Nephron (organoid): ENCODE results near the gene SHCBP1L.

Experiments
- H3K27ac Mint-ChIP-seq, 3 experiments: 2 replicates each; pipeline ENCODE4 v1.8.0; 2020; ENCODE audit warnings: mixed read lengths in 3 of 3, mild to moderate bottlenecking in 2 of 3, moderate library complexity in 1 of 3
- H3K27me3 Mint-ChIP-seq: 2 replicates; pipeline ENCODE4 v1.8.0; 2021; ENCODE audit warnings: low read depth, mild to moderate bottlenecking, moderate library complexity, mixed read lengths
- H3K36me3 Mint-ChIP-seq: 2 replicates; pipeline ENCODE4 v1.8.0; 2020; ENCODE audit warnings: low read depth, mixed read lengths
- H3K4me1 Mint-ChIP-seq: 2 replicates; pipeline ENCODE4 v1.8.0; 2020; ENCODE audit warnings: mixed read lengths
- H3K4me3 Mint-ChIP-seq, 3 experiments: 2 replicates each; pipeline ENCODE4 v1.8.0; 2020; ENCODE audit warnings: mild to moderate bottlenecking in 3 of 3, mixed read lengths in 3 of 3, moderate library complexity in 2 of 3
- H3K9me3 Mint-ChIP-seq: 2 replicates; pipeline ENCODE4 v1.8.0; 2020; ENCODE audit warnings: mixed read lengths
- TF ChIP-seq, protein P1 (sequence below), 3 experiments: fragments of 200-600 bp; sonication (generic); IDR thresholded peaks; one replicate each; pipeline ENCODE4 v1.5.0; 2021; ENCODE audit warnings: antibody characterized with exemption in 3 of 3; ENCODE audit not compliant: unreplicated experiment in 3 of 3

The SHCBP1L gene

DNA sequence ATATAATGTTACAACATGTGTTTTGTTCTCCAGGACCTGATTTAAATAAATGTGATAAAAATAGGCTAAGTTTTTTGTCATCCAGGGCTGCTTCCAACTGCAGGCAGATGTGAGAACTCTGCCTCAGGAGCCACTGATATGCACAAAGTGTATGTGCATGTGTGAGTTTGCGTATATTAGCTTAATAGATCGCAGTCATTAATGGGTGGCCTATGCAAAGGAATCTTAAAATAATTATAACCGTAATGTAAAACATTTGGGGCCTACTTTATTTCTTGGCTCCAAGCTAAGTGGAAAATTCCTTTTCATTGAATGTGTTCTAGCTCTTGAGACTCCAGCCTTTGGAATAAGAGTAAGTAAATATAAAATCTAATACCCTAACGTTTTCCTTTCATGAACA is 97.1 kb downstream of the SHCBP1L start:
- no peaks in the 10 kb centered on the region for H3K9me3 Mint-ChIP-seq
- H3K27me3 Mint-ChIP-seq, result no peaks in the 10 kb centered on the region
- TF ChIP-seq, protein P1, sequence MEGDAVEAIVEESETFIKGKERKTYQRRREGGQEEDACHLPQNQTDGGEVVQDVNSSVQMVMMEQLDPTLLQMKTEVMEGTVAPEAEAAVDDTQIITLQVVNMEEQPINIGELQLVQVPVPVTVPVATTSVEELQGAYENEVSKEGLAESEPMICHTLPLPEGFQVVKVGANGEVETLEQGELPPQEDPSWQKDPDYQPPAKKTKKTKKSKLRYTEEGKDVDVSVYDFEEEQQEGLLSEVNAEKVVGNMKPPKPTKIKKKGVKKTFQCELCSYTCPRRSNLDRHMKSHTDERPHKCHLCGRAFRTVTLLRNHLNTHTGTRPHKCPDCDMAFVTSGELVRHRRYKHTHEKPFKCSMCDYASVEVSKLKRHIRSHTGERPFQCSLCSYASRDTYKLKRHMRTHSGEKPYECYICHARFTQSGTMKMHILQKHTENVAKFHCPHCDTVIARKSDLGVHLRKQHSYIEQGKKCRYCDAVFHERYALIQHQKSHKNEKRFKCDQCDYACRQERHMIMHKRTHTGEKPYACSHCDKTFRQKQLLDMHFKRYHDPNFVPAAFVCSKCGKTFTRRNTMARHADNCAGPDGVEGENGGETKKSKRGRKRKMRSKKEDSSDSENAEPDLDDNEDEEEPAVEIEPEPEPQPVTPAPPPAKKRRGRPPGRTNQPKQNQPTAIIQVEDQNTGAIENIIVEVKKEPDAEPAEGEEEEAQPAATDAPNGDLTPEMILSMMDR (IDR thresholded peaks at IDR 0.05; ENCODE audit: unreplicated experiment in 3 of 3), result no peak
- no peak overlapping the region for H3K4me3 Mint-ChIP-seq
- no peak overlapping the region for H3K27ac Mint-ChIP-seq
- H3K4me1 Mint-ChIP-seq, result no peaks in the 10 kb centered on the region
- H3K36me3 Mint-ChIP-seq, result peaks cover 94% of the 10 kb centered on the region

DNA sequence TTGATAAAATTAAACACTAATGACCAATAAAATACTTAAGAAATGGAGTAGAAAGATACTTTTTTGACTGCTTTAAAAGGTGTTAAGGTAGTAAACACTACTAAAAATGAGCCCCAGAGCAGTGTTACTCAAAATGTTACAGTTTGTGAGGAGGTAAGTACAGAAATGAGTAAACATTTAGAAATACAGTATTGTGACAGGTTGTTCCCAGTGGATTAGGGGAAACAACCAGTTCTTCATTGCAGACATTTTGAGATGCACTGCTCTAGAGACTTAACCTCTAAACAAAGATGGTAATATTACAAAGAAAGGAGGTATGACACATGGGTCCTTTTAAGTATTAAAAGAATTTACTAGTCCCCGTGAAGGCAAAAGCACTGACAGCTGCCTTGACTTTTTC is 101.1 kb downstream of the SHCBP1L start:
- Mint-ChIP-seq H3K27me3 (no peaks in the 10 kb centered on the region), H3K4me3 (no peak overlapping the region), H3K4me1 (no peaks in the 10 kb centered on the region), H3K27ac (no peak overlapping the region), H3K36me3 (peaks cover 94% of the 10 kb centered on the region), H3K9me3 (no peaks in the 10 kb centered on the region)
- TF ChIP-seq, protein P1 (IDR thresholded peaks at IDR 0.05; ENCODE audit: unreplicated experiment in 3 of 3), result no peak

DNA sequence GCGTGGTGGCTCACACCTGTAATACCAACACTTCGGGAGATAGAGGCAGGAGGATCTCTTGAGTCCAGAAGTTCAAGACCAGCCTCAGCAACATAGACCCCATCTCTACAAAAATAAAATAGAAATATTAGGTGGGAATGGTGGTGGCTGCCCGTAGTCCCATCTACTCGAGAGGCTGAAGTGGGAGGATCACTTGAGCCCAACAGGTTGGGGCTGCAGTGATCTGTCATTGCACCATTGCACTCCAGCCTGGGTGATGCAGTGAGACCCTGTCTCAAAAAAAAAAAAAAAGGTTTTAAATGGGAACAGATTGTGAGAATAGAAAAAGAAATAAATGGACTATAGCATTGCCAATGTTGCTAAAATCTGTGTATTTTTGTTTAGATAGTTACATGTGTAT is 102.6 kb downstream of the SHCBP1L start:
- Mint-ChIP-seq H3K27me3 (no peaks in the 10 kb centered on the region), H3K27ac (no peak overlapping the region), H3K9me3 (no peaks in the 10 kb centered on the region), H3K36me3 (peaks cover 95% of the 10 kb centered on the region), H3K4me3 (no peak overlapping the region), H3K4me1 (no peaks in the 10 kb centered on the region)
- TF ChIP-seq, protein P1 (IDR thresholded peaks at IDR 0.05; ENCODE audit: unreplicated experiment in 3 of 3), result no peak
